GM12892 (cell line): ENCODE results near the gene ZNF578.
A peak's percentile ranks its signal among the peaks of the same experiment; 100 is the strongest.
"Not testable (repeated sequence)": the region's sequence is repeated elsewhere in the genome, so short reads cannot be mapped to it uniquely, and the experiment has no call there.

Experiments used
- DNase-seq: peaks from one replicate; pipeline ENCODE4 v3.0.0; 2011; ENCODE audit not compliant: insufficient read length
- FAIRE-seq: peaks from 2 replicates; lab custom pipeline; 2011; peaks lifted over from hg19 to GRCh38; lab: Jason Lieb, UNC
- POLR2A ChIP-seq: IDR thresholded peaks from 2 replicates; pipeline ENCODE4 v1.6.1; 2011; ENCODE audit warnings: low read depth, low read length, control low read depth
- POLR2AphosphoS5 ChIP-seq: IDR thresholded peaks from 2 replicates; pipeline ENCODE4 v1.6.1; 2011; ENCODE audit warnings: low read depth, low read length, control low read depth
- TAF1 ChIP-seq: IDR thresholded peaks from 2 replicates; pipeline ENCODE4 v1.6.1; 2011; ENCODE audit warnings: low read depth, mild to moderate bottlenecking, control low read depth, low read length, borderline replicate concordance

The ZNF578 gene

GRCh38 chr19:52554216-52554971 lies 101.0 kb downstream of the ZNF578 start:
- no peak for DNase-seq
- TF ChIP-seq POLR2A (0 out of 2 replicates have a peak, but pooled peaks have one; percentile 27), TAF1 (no peak), POLR2AphosphoS5 (no peak)
- FAIRE-seq, result no peak

GRCh38 chr19:52557231-52557995 lies 104.1 kb downstream of the ZNF578 start:
- no peak for FAIRE-seq
- TF ChIP-seq TAF1 (no peak), POLR2AphosphoS5 (no peak), POLR2A (no peak)
- no peak for DNase-seq

DNA sequence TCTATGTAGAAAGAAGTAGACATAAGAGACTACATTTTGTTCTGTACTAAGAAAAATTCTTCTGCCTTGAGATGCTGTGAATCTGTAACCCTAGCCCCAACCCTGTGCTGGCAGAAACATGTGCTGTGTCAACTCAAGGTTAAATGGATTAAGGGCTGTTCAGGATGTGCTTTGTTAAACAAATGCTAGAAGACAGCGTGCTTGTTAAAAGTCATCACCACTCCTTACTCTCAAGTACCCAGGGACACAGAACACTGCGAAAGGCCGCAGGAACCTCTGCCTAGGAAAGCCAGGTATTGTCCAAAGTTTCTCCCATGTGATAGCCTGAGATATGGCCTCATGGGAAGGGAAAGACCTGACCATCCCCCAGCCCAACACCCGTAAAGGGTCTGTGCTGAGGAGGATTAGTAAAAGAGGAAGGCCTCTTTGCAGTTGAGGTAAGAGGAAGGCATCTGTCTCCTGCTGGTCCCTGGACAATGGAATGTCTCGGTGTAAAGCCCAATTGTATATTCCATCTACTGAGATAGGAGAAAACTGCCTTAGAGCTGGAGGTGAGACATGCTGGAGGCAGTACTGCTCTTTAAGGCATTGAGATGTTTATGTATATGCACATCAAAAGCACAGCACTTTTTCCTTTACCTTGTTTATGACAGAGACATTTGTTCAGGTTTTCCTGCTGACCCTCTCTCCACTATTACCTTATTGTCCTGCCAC lies 105.5 kb downstream of the ZNF578 start:
- DNase-seq, result not testable (repeated sequence)

GRCh38 chr19:52561611-52562010 lies 108.3 kb downstream of the ZNF578 start:
- not testable (repeated sequence) for FAIRE-seq, DNase-seq

More for the DNA sequence above, 105.5 kb downstream of the ZNF578 start:
- not testable (repeated sequence) for FAIRE-seq
